Muscle layer of colon (tissue), 2 donors: ENCODE measurements around the gene DNAAF3.
"Not testable (repeated sequence)": the region's sequence is repeated elsewhere in the genome, so short reads cannot be mapped to it uniquely, and the experiment has no call there.

Source experiments
- H3K27ac ChIP-seq: one replicate; pipeline ENCODE4 v1.7.0; 2013; ENCODE audit warnings: low read depth, mild to moderate bottlenecking, low read length, moderate library complexity
- H3K27me3 ChIP-seq, 2 donors: one replicate each; pipeline ENCODE4 v1.7.0; 2013; ENCODE audit warnings: low read length in 2 of 2, mild to moderate bottlenecking in 2 of 2; ENCODE audit not compliant: insufficient read depth in 2 of 2, control insufficient read depth in 1 of 2
- H3K36me3 ChIP-seq: one replicate; pipeline ENCODE4 v1.7.0; 2013; ENCODE audit warnings: mild to moderate bottlenecking, low read length; ENCODE audit not compliant: insufficient read depth
- H3K4me1 ChIP-seq: one replicate; pipeline ENCODE4 v1.7.0; 2013; ENCODE audit warnings: mild to moderate bottlenecking, low read length; ENCODE audit not compliant: insufficient read depth
- H3K4me3 ChIP-seq, 2 donors: one replicate each; pipeline ENCODE4 v1.7.0; 2013; ENCODE audit warnings: low read length in 2 of 2, low read depth in 1 of 2, mild to moderate bottlenecking in 1 of 2, moderate library complexity in 1 of 2
- H3K9ac ChIP-seq: one replicate; pipeline ENCODE4 v1.7.0; 2013; ENCODE audit warnings: low read length
- H3K9me3 ChIP-seq: one replicate; pipeline ENCODE4 v1.7.0; 2013; ENCODE audit warnings: mild to moderate bottlenecking, low read length
- donor health status: abdominal sarcoma.
- donor health status: Adenocarcinoma of cecum.

DNAAF3 gene

GRCh38 chr19:55160128-55160985 lies 6.1 kb downstream of the DNAAF3 start:
- no peak overlapping the region for H3K4me3 ChIP-seq
- peaks cover 32 to 73% of the 10 kb centered on the region in 2 donors for H3K27me3 ChIP-seq
- no peaks in the 10 kb centered on the region for H3K9me3 ChIP-seq
- no peak overlapping the region for H3K9ac ChIP-seq
- H3K27ac ChIP-seq = no peak overlapping the region
- no peaks in the 10 kb centered on the region for H3K36me3 ChIP-seq
- no peaks in the 10 kb centered on the region for H3K4me1 ChIP-seq

DNA sequence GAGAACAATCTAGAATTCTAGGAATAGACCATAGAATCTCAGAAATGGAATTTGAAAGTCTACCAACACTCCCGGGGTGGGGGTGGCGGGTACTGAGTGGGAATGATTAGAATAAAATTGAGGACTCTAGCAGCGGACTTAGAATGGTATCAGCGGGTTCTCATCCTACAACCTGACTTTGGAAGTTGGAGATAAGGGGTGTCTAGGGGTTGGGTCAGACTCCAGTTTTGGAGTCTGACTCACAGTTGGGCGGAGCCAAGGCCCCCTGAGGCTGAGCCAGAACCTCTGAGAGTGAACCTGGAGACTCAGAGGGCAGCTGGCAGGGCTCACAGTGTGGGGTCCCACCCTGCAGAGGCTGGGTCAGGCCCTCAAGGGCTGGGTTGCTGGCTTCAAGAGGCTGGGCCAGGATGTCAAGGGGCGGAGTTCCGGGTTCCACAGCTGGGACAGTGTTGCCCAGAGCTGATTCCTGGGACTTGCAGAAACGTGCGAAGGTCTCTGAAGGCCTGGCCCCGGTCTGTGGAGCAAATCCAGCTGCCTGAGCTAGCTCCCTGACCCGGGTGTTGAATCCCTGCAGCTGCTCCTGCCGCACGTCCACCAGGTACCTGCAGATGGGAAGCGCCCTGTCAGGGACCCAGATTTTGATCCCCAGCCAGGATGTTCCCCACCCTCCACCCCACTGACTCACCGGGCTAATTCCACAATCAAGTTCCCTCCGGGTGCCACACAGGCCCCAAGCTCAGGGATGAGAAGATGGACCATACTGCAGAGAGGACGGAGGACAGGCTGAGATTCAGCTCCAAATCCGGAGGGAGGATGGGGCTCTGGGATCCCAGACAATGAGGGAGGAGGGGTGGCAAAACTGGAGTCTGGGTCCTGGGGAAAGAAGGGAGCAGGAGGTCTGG lies 7.3 kb downstream of the DNAAF3 start:
- Histone ChIP-seq H3K4me1 (no peaks in the 10 kb centered on the region), H3K4me3 (no peak overlapping the region), H3K36me3 (no peaks in the 10 kb centered on the region), H3K9me3 (no peaks in the 10 kb centered on the region), H3K9ac (no peak overlapping the region), H3K27ac (no peak overlapping the region), H3K27me3 (peaks cover 38 to 77% of the 10 kb centered on the region in 2 donors)

GRCh38 chr19:55158423-55158822 lies 8.0 kb downstream of the DNAAF3 start:
- H3K27me3 ChIP-seq = peaks cover 38 to 82% of the 10 kb centered on the region in 2 donors
- no peak overlapping the region for H3K9ac ChIP-seq
- no peaks in the 10 kb centered on the region for H3K9me3 ChIP-seq
- no peak overlapping the region for H3K4me3 ChIP-seq
- H3K4me1 ChIP-seq = no peaks in the 10 kb centered on the region
- H3K27ac ChIP-seq = no peak overlapping the region
- no peaks in the 10 kb centered on the region for H3K36me3 ChIP-seq

GRCh38 chr19:55157064-55157908 lies 9.1 kb downstream of the DNAAF3 start, which contains the start of gene TNNI3:
Gene TNNI3, minus strand, starts transcription at chr19:55157732. Its CDS starts 143 bp downstream, at chr19:55157589.
- no peak within 1 kb of the TSS for H3K27ac ChIP-seq
- H3K4me1 ChIP-seq = no peaks in the 10 kb centered on the region
- peaks cover 35 to 80% of the 10 kb centered on the region in 2 donors for H3K27me3 ChIP-seq
- H3K36me3 ChIP-seq = no peaks in the 10 kb centered on the region
- H3K4me3 ChIP-seq = no peak within 1 kb of the TSS
- no peak within 1 kb of the TSS for H3K9ac ChIP-seq
- H3K9me3 ChIP-seq = no peaks in the 10 kb centered on the region

- Histone ChIP-seq H3K9ac (no peak overlapping the region), H3K27me3 (peaks cover 26 to 72% of the 10 kb centered on the region in 2 donors), H3K27ac (no peak overlapping the region), H3K4me1 (no peaks in the 10 kb centered on the region), H3K4me3 (no peak overlapping the region), H3K9me3 (no peaks in the 10 kb centered on the region), H3K36me3 (no peaks in the 10 kb centered on the region)
Observed at GRCh38 chr19:55156202-55157063, 10.0 kb downstream of the DNAAF3 start.

GRCh38 chr19:55155784-55156183 lies 10.6 kb downstream of the DNAAF3 start:
- not testable (repeated sequence) for H3K4me3 ChIP-seq, H3K27ac ChIP-seq, H3K4me1 ChIP-seq, H3K9me3 ChIP-seq, H3K9ac ChIP-seq, H3K36me3 ChIP-seq
- H3K27me3 ChIP-seq = peaks cover 26 to 66% of the 10 kb centered on the region in 2 donors

GRCh38 chr19:55153652-55154264 lies 12.7 kb downstream of the DNAAF3 start:
- Histone ChIP-seq H3K27me3 (peaks cover 27 to 66% of the 10 kb centered on the region in 2 donors), H3K4me1 (no peaks in the 10 kb centered on the region), H3K36me3 (no peaks in the 10 kb centered on the region), H3K4me3 (no peak overlapping the region), H3K9me3 (no peaks in the 10 kb centered on the region), H3K27ac (no peak overlapping the region), H3K9ac (no peak overlapping the region)

GRCh38 chr19:55152017-55152416 lies 14.4 kb downstream of the DNAAF3 start:
- H3K4me3 ChIP-seq = no peak overlapping the region
- H3K9ac ChIP-seq = no peak overlapping the region
- peaks cover 32 to 67% of the 10 kb centered on the region in 2 donors for H3K27me3 ChIP-seq
- H3K36me3 ChIP-seq = no peaks in the 10 kb centered on the region
- no peaks in the 10 kb centered on the region for H3K9me3 ChIP-seq
- H3K4me1 ChIP-seq = no peaks in the 10 kb centered on the region
- no peak overlapping the region for H3K27ac ChIP-seq

GRCh38 chr19:55149078-55150003 lies 17.1 kb downstream of the DNAAF3 start, which contains the start of gene TNNT1:
Gene TNNT1, minus strand, starts transcription at chr19:55149206. Its CDS starts 2,049 bp downstream, at chr19:55147157.
- Histone ChIP-seq H3K27me3 (peaks cover 32 to 71% of the 10 kb centered on the region in 2 donors), H3K9ac (no peak within 1 kb of the TSS), H3K4me1 (no peaks in the 10 kb centered on the region), H3K4me3 (no peak within 1 kb of the TSS), H3K27ac (no peak within 1 kb of the TSS), H3K9me3 (no peaks in the 10 kb centered on the region), H3K36me3 (no peaks in the 10 kb centered on the region)
